ENCODE results near the gene EFCAB7. TPM values are rescaled to one million over a fixed set of nuclear protein-coding genes. Genes with fewer than 3 reads are reported as not detected.
"Not testable (repeated sequence)": the region's sequence is repeated elsewhere in the genome, so short reads cannot be mapped to it uniquely, and the experiment has no call there.

Gene EFCAB7
- total RNA-seq, 2 donors from 2014 or later = 3.7 to 7.1 TPM

- no peak overlapping the region for H3K27ac Mint-ChIP-seq
- H3K4me1 Mint-ChIP-seq (ENCODE audit: low read depth in 2 of 2) = peaks cover 0 to 5% of the 10 kb centered on the region in 2 donors
- no peak for DNase-seq (ENCODE audit: low spot score)
- no peaks in the 10 kb centered on the region for H3K9me3 Mint-ChIP-seq
- no peak for ATAC-seq
- H3K36me3 Mint-ChIP-seq = no peaks in the 10 kb centered on the region
- H3K4me3 Mint-ChIP-seq = no peak overlapping the region
- H3K27me3 Mint-ChIP-seq = no peaks in the 10 kb centered on the region
These were observed 46.5 kb downstream of the EFCAB7 start for GRCh38 chr1:63569640-63570316.

GRCh38 chr1:63572686-63573085 lies 49.4 kb downstream of the EFCAB7 start:
- H3K9me3 Mint-ChIP-seq; H3K27ac Mint-ChIP-seq; ATAC-seq; H3K4me3 Mint-ChIP-seq; DNase-seq (ENCODE audit: low spot score); H3K27me3 Mint-ChIP-seq; H3K4me1 Mint-ChIP-seq (ENCODE audit: low read depth in 2 of 2); H3K36me3 Mint-ChIP-seq: not testable (repeated sequence)

- not testable (repeated sequence) for H3K27ac Mint-ChIP-seq; H3K4me1 Mint-ChIP-seq (ENCODE audit: low read depth in 2 of 2); H3K36me3 Mint-ChIP-seq; H3K9me3 Mint-ChIP-seq; ATAC-seq; H3K4me3 Mint-ChIP-seq; H3K27me3 Mint-ChIP-seq; DNase-seq (ENCODE audit: low spot score)
These were observed 51.0 kb downstream of the EFCAB7 start for GRCh38 chr1:63574203-63574796.

- Mint-ChIP-seq H3K9me3 (no peaks in the 10 kb centered on the region), H3K4me1 (ENCODE audit: low read depth in 2 of 2) (no peaks in the 10 kb centered on the region), H3K36me3 (no peaks in the 10 kb centered on the region), H3K4me3 (no peak overlapping the region), H3K27me3 (no peaks in the 10 kb centered on the region), H3K27ac (no peak overlapping the region)
- ATAC-seq (no peak), DNase-seq (ENCODE audit: low spot score) (no peak)
These were observed 52.1 kb downstream of the EFCAB7 start for GRCh38 chr1:63575340-63575826.

- not testable (repeated sequence) for H3K9me3 Mint-ChIP-seq, H3K36me3 Mint-ChIP-seq, H3K4me3 Mint-ChIP-seq
These were observed 63.0 kb downstream of the EFCAB7 start for GRCh38 chr1:63586326-63586725.

GRCh38 chr1:63590166-63590560 lies 66.8 kb downstream of the EFCAB7 start:
- H3K27me3 Mint-ChIP-seq = no peaks in the 10 kb centered on the region
- no peak overlapping the region for H3K27ac Mint-ChIP-seq
- H3K4me3 Mint-ChIP-seq = no peak overlapping the region
- peaks cover 9 to 14% of the 10 kb centered on the region in 2 donors for H3K4me1 Mint-ChIP-seq (ENCODE audit: low read depth in 2 of 2)
- no peaks in the 10 kb centered on the region for H3K9me3 Mint-ChIP-seq
- no peaks in the 10 kb centered on the region for H3K36me3 Mint-ChIP-seq
- DNase-seq (ENCODE audit: low spot score) (no peak), ATAC-seq (no peak)

More at GRCh38 chr1:63586326-63586725, 63.0 kb downstream of the EFCAB7 start:
- DNase-seq (ENCODE audit: low spot score); H3K4me1 Mint-ChIP-seq (ENCODE audit: low read depth in 2 of 2); H3K27me3 Mint-ChIP-seq; H3K27ac Mint-ChIP-seq; ATAC-seq: not testable (repeated sequence)

GRCh38 chr1:63592536-63593302 lies 69.4 kb downstream of the EFCAB7 start:
- Mint-ChIP-seq H3K9me3 (no peaks in the 10 kb centered on the region), H3K27ac (peak overlapping the region; percentile 97 to 98), H3K4me1 (ENCODE audit: low read depth in 2 of 2) (peaks cover 23 to 25% of the 10 kb centered on the region in 2 donors), H3K4me3 (peak overlapping the region; percentile 96), H3K27me3 (no peaks in the 10 kb centered on the region), H3K36me3 (no peaks in the 10 kb centered on the region)
- DNase-seq (ENCODE audit: low spot score) (no peak), ATAC-seq (no peak)

- Mint-ChIP-seq H3K27ac (peak within 1 kb of the TSS; percentile 97 to 98), H3K9me3 (no peaks in the 10 kb centered on the region), H3K4me1 (ENCODE audit: low read depth in 2 of 2) (peaks cover 23 to 25% of the 10 kb centered on the region in 2 donors), H3K4me3 (peak within 1 kb of the TSS; percentile 96), H3K36me3 (no peaks in the 10 kb centered on the region), H3K27me3 (no peaks in the 10 kb centered on the region)
- ATAC-seq (peak; percentile 91), DNase-seq (ENCODE audit: low spot score) (peak; percentile 86)
These were observed 70.1 kb downstream of the EFCAB7 start, which contains the start of gene PGM1 for GRCh38 chr1:63593303-63593885. PGM1 (plus strand) TSS chr1:63593411; CDS start chr1:63593489, 78 bp downstream.

- Mint-ChIP-seq H3K27me3 (no peaks in the 10 kb centered on the region), H3K27ac (peak overlapping the region; percentile 97 to 98), H3K36me3 (no peaks in the 10 kb centered on the region), H3K4me1 (ENCODE audit: low read depth in 2 of 2) (peaks cover 23 to 25% of the 10 kb centered on the region in 2 donors), H3K9me3 (no peaks in the 10 kb centered on the region), H3K4me3 (peak overlapping the region; percentile 96)
- ATAC-seq = peak; percentile 70 to 72
- DNase-seq (ENCODE audit: low spot score) = peak; percentile 86
These were observed 70.7 kb downstream of the EFCAB7 start for GRCh38 chr1:63593886-63594605.

GRCh38 chr1:63595435-63595834 lies 72.1 kb downstream of the EFCAB7 start:
- Mint-ChIP-seq H3K4me1 (ENCODE audit: low read depth in 2 of 2) (peaks cover 26 to 28% of the 10 kb centered on the region in 2 donors), H3K27ac (no peak overlapping the region), H3K9me3 (no peaks in the 10 kb centered on the region), H3K4me3 (no peak overlapping the region), H3K36me3 (no peaks in the 10 kb centered on the region), H3K27me3 (no peaks in the 10 kb centered on the region)
- no peak for ATAC-seq
- no peak for DNase-seq (ENCODE audit: low spot score)

- ATAC-seq = no peak
- Mint-ChIP-seq H3K4me1 (ENCODE audit: low read depth in 2 of 2) (peaks cover 30 to 35% of the 10 kb centered on the region in 2 donors), H3K27ac (no peak overlapping the region), H3K9me3 (no peaks in the 10 kb centered on the region), H3K36me3 (no peaks in the 10 kb centered on the region), H3K4me3 (no peak overlapping the region), H3K27me3 (no peaks in the 10 kb centered on the region)
- no peak for DNase-seq (ENCODE audit: low spot score)
These were observed 76.5 kb downstream of the EFCAB7 start for GRCh38 chr1:63599799-63600198.

GRCh38 chr1:63600248-63600647 lies 76.9 kb downstream of the EFCAB7 start:
- no peaks in the 10 kb centered on the region for H3K9me3 Mint-ChIP-seq
- ATAC-seq (no peak), DNase-seq (ENCODE audit: low spot score) (no peak)
- no peak overlapping the region for H3K27ac Mint-ChIP-seq
- H3K4me1 Mint-ChIP-seq (ENCODE audit: low read depth in 2 of 2) = peaks cover 30 to 35% of the 10 kb centered on the region in 2 donors
- no peak overlapping the region for H3K4me3 Mint-ChIP-seq
- H3K27me3 Mint-ChIP-seq = no peaks in the 10 kb centered on the region
- no peaks in the 10 kb centered on the region for H3K36me3 Mint-ChIP-seq

GRCh38 chr1:63601061-63601460 lies 77.7 kb downstream of the EFCAB7 start:
- H3K27ac Mint-ChIP-seq = no peak overlapping the region
- peaks cover 26 to 28% of the 10 kb centered on the region in 2 donors for H3K4me1 Mint-ChIP-seq (ENCODE audit: low read depth in 2 of 2)
- no peaks in the 10 kb centered on the region for H3K27me3 Mint-ChIP-seq
- no peak for ATAC-seq
- H3K36me3 Mint-ChIP-seq = no peaks in the 10 kb centered on the region
- no peak for DNase-seq (ENCODE audit: low spot score)
- no peak overlapping the region for H3K4me3 Mint-ChIP-seq
- H3K9me3 Mint-ChIP-seq = no peaks in the 10 kb centered on the region
